Measurements from ENCODE around the gene TOMM40. TPM values are rescaled to one million over a fixed set of nuclear protein-coding genes. Genes with fewer than 3 reads are reported as not detected.
A peak's percentile ranks its signal among the peaks of the same experiment; 100 is the strongest.
"Not testable (repeated sequence)": the region's sequence is repeated elsewhere in the genome, so short reads cannot be mapped to it uniquely, and the experiment has no call there.

The TOMM40 gene
- total RNA-seq, 2 donors from 2014 or later, result 55.3 to 165 TPM

DNA sequence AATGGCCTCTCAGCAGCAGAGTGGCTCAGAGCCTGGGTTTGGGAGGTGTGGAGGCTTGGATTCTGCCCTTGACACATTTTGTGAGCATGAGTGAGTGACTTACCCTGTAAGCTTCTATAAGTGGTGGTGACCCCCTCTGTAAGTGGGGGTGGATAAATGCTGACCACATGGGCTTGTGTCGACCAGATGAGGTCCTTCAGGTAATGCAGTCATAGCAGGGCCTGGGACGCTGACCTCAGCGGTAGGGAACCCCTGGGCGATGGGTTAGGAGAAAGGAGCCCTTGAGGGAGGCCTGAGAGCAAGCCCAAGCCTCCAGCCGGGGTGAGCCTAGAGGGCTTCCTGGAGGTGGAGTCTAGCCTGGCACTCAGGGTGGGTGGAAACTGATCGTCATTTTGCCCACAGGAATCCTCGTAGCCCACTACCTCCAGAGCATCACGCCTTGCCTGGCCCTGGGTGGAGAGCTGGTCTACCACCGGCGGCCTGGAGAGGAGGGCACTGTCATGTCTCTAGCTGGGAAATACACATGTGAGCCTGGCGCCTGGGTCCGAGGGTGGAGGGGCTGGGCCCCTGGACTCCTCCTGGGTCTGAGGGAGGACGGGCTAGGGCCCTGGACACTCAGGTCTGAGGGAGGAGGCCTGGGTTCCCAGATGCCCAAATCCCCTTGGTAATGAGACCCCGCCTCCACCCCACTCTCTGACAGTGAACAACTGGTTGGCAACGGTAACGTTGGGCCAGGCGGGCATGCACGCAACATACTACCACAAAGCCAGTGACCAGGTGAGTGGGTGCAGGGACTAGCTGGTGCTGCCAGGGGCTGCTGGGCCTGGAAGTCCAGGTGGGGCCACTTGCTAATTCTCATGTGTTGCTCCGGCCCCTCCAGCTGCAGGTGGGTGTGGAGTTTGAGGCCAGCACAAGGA is 9.5 kb downstream of the TOMM40 start:
- H3K9me3 Mint-ChIP-seq, result no peaks in the 10 kb centered on the region
- H3K4me1 Mint-ChIP-seq, result peaks cover 5% of the 10 kb centered on the region
- no peak overlapping the region for H3K27ac Mint-ChIP-seq
- ATAC-seq (replicated peaks), result no peak
- no peaks in the 10 kb centered on the region for H3K27me3 Mint-ChIP-seq
- H3K4me3 Mint-ChIP-seq, result no peak overlapping the region
- peaks cover 73% of the 10 kb centered on the region for H3K36me3 Mint-ChIP-seq (ENCODE audit: low read depth)

- Mint-ChIP-seq H3K27ac (no peak overlapping the region), H3K27me3 (peaks cover 10% of the 10 kb centered on the region), H3K36me3 (ENCODE audit: low read depth) (peaks cover 47% of the 10 kb centered on the region), H3K4me3 (no peak overlapping the region), H3K4me1 (peaks cover 6% of the 10 kb centered on the region), H3K9me3 (no peaks in the 10 kb centered on the region)
- no peak for ATAC-seq (replicated peaks)
Measured at GRCh38 chr19:44903216-44903601, 12.2 kb downstream of the TOMM40 start.

- no peak overlapping the region for H3K4me3 Mint-ChIP-seq
- H3K27ac Mint-ChIP-seq, result no peak overlapping the region
- no peaks in the 10 kb centered on the region for H3K9me3 Mint-ChIP-seq
- H3K36me3 Mint-ChIP-seq (ENCODE audit: low read depth), result peaks cover 44% of the 10 kb centered on the region
- H3K27me3 Mint-ChIP-seq, result peaks cover 10% of the 10 kb centered on the region
- peaks cover 6% of the 10 kb centered on the region for H3K4me1 Mint-ChIP-seq
- peak; percentile 70 for ATAC-seq (replicated peaks)
Measured at GRCh38 chr19:44903602-44904425, 12.8 kb downstream of the TOMM40 start.

GRCh38 chr19:44904426-44904994 is 13.5 kb downstream of the TOMM40 start:
- peaks cover 6% of the 10 kb centered on the region for H3K4me1 Mint-ChIP-seq
- peaks cover 39% of the 10 kb centered on the region for H3K36me3 Mint-ChIP-seq (ENCODE audit: low read depth)
- H3K9me3 Mint-ChIP-seq, result no peaks in the 10 kb centered on the region
- no peak overlapping the region for H3K27ac Mint-ChIP-seq
- no peak overlapping the region for H3K4me3 Mint-ChIP-seq
- peaks cover 10% of the 10 kb centered on the region for H3K27me3 Mint-ChIP-seq
- ATAC-seq (replicated peaks), result no peak

DNA sequence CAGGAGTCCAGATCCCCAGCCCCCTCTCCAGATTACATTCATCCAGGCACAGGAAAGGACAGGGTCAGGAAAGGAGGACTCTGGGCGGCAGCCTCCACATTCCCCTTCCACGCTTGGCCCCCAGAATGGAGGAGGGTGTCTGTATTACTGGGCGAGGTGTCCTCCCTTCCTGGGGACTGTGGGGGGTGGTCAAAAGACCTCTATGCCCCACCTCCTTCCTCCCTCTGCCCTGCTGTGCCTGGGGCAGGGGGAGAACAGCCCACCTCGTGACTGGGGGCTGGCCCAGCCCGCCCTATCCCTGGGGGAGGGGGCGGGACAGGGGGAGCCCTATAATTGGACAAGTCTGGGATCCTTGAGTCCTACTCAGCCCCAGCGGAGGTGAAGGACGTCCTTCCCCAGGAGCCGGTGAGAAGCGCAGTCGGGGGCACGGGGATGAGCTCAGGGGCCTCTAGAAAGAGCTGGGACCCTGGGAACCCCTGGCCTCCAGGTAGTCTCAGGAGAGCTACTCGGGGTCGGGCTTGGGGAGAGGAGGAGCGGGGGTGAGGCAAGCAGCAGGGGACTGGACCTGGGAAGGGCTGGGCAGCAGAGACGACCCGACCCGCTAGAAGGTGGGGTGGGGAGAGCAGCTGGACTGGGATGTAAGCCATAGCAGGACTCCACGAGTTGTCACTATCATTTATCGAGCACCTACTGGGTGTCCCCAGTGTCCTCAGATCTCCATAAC is 14.5 kb downstream of the TOMM40 start, which contains the start of gene APOE:
Gene APOE, plus strand, starts transcription at position 360 of the 724 bp plus-strand sequence. CDS start 829 bp downstream, outside the sequence.
- peaks cover 6% of the 10 kb centered on the region for H3K4me1 Mint-ChIP-seq
- H3K9me3 Mint-ChIP-seq, result no peaks in the 10 kb centered on the region
- peaks cover 10% of the 10 kb centered on the region for H3K27me3 Mint-ChIP-seq
- H3K36me3 Mint-ChIP-seq (ENCODE audit: low read depth), result peaks cover 28% of the 10 kb centered on the region
- ATAC-seq (replicated peaks), result no peak
- no peak within 1 kb of the TSS for H3K4me3 Mint-ChIP-seq
- peak within 1 kb of the TSS; percentile 62 for H3K27ac Mint-ChIP-seq

GRCh38 chr19:44907613-44908012 is 16.6 kb downstream of the TOMM40 start:
- peaks cover 6% of the 10 kb centered on the region for H3K4me1 Mint-ChIP-seq
- no peak overlapping the region for H3K27ac Mint-ChIP-seq
- no peaks in the 10 kb centered on the region for H3K9me3 Mint-ChIP-seq

DNA sequence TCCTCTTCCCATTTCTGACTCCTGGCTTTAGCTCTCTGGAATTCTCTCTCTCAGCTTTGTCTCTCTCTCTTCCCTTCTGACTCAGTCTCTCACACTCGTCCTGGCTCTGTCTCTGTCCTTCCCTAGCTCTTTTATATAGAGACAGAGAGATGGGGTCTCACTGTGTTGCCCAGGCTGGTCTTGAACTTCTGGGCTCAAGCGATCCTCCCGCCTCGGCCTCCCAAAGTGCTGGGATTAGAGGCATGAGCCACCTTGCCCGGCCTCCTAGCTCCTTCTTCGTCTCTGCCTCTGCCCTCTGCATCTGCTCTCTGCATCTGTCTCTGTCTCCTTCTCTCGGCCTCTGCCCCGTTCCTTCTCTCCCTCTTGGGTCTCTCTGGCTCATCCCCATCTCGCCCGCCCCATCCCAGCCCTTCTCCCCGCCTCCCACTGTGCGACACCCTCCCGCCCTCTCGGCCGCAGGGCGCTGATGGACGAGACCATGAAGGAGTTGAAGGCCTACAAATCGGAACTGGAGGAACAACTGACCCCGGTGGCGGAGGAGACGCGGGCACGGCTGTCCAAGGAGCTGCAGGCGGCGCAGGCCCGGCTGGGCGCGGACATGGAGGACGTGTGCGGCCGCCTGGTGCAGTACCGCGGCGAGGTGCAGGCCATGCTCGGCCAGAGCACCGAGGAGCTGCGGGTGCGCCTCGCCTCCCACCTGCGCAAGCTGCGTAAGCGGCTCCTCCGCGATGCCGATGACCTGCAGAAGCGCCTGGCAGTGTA is 17.2 kb downstream of the TOMM40 start:
- Mint-ChIP-seq H3K36me3 (ENCODE audit: low read depth) (peaks cover 6% of the 10 kb centered on the region), H3K27ac (no peak overlapping the region), H3K9me3 (no peaks in the 10 kb centered on the region), H3K4me3 (no peak overlapping the region), H3K27me3 (peaks cover 16% of the 10 kb centered on the region), H3K4me1 (peaks cover 6% of the 10 kb centered on the region)
- no peak for ATAC-seq (replicated peaks)

More at GRCh38 chr19:44907613-44908012, 16.6 kb downstream of the TOMM40 start:
- peaks cover 11% of the 10 kb centered on the region for H3K27me3 Mint-ChIP-seq
- no peak overlapping the region for H3K4me3 Mint-ChIP-seq
- peaks cover 11% of the 10 kb centered on the region for H3K36me3 Mint-ChIP-seq (ENCODE audit: low read depth)
- no peak for ATAC-seq (replicated peaks)

DNA sequence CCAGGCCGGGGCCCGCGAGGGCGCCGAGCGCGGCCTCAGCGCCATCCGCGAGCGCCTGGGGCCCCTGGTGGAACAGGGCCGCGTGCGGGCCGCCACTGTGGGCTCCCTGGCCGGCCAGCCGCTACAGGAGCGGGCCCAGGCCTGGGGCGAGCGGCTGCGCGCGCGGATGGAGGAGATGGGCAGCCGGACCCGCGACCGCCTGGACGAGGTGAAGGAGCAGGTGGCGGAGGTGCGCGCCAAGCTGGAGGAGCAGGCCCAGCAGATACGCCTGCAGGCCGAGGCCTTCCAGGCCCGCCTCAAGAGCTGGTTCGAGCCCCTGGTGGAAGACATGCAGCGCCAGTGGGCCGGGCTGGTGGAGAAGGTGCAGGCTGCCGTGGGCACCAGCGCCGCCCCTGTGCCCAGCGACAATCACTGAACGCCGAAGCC is 17.8 kb downstream of the TOMM40 start:
- Mint-ChIP-seq H3K9me3 (no peaks in the 10 kb centered on the region), H3K27ac (no peak overlapping the region), H3K36me3 (ENCODE audit: low read depth) (peaks cover under 1% of the 10 kb centered on the region), H3K4me1 (peaks cover 6% of the 10 kb centered on the region), H3K4me3 (no peak overlapping the region), H3K27me3 (peaks cover 19% of the 10 kb centered on the region)
- no peak for ATAC-seq (replicated peaks)

DNA sequence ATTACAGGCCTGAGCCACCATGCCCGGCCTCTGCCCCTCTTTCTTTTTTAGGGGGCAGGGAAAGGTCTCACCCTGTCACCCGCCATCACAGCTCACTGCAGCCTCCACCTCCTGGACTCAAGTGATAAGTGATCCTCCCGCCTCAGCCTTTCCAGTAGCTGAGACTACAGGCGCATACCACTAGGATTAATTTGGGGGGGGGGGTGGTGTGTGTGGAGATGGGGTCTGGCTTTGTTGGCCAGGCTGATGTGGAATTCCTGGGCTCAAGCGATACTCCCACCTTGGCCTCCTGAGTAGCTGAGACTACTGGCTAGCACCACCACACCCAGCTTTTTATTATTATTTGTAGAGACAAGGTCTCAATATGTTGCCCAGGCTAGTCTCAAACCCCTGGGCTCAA is 18.7 kb downstream of the TOMM40 start:
- no peak for ATAC-seq (replicated peaks)
- Mint-ChIP-seq H3K4me3 (no peak overlapping the region), H3K27me3 (peaks cover 23% of the 10 kb centered on the region), H3K9me3 (no peaks in the 10 kb centered on the region), H3K36me3 (ENCODE audit: low read depth) (no peaks in the 10 kb centered on the region), H3K27ac (no peak overlapping the region), H3K4me1 (peaks cover 7% of the 10 kb centered on the region)

- H3K36me3 Mint-ChIP-seq (ENCODE audit: low read depth); H3K9me3 Mint-ChIP-seq: not testable (repeated sequence)
- peaks cover 19% of the 10 kb centered on the region for H3K27me3 Mint-ChIP-seq
Measured at GRCh38 chr19:44911896-44912295, 20.8 kb downstream of the TOMM40 start.

DNA sequence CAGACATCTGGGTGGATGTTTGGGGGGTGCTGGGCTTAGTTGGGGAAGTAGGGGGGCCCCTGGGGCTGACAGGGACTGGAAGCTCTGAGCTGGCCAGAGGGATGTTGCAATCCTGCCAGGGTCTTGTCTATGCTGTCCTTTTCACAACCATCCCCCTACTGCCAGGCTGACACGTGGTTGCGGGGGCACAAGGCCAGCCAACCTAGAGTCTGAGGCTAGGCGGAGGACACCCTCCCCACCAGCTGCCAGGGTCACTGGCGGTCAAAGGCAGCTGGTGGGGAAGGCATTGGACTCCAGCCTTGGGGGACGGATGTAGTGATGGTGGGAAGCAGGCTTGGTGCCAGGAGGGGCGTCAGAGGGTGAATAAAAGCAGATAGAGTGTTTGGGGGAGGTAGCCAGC is 21.8 kb downstream of the TOMM40 start:
- H3K9me3 Mint-ChIP-seq, result no peaks in the 10 kb centered on the region
- H3K36me3 Mint-ChIP-seq (ENCODE audit: low read depth), result no peaks in the 10 kb centered on the region
- ATAC-seq (replicated peaks), result no peak
- peak overlapping the region; percentile 15 for H3K27ac Mint-ChIP-seq
- peaks cover 4% of the 10 kb centered on the region for H3K4me1 Mint-ChIP-seq
- H3K4me3 Mint-ChIP-seq, result peak overlapping the region; percentile 98
- peaks cover 19% of the 10 kb centered on the region for H3K27me3 Mint-ChIP-seq

More at GRCh38 chr19:44911896-44912295, 20.8 kb downstream of the TOMM40 start:
- not testable (repeated sequence) for ATAC-seq (replicated peaks); H3K4me1 Mint-ChIP-seq; H3K4me3 Mint-ChIP-seq; H3K27ac Mint-ChIP-seq

DNA sequence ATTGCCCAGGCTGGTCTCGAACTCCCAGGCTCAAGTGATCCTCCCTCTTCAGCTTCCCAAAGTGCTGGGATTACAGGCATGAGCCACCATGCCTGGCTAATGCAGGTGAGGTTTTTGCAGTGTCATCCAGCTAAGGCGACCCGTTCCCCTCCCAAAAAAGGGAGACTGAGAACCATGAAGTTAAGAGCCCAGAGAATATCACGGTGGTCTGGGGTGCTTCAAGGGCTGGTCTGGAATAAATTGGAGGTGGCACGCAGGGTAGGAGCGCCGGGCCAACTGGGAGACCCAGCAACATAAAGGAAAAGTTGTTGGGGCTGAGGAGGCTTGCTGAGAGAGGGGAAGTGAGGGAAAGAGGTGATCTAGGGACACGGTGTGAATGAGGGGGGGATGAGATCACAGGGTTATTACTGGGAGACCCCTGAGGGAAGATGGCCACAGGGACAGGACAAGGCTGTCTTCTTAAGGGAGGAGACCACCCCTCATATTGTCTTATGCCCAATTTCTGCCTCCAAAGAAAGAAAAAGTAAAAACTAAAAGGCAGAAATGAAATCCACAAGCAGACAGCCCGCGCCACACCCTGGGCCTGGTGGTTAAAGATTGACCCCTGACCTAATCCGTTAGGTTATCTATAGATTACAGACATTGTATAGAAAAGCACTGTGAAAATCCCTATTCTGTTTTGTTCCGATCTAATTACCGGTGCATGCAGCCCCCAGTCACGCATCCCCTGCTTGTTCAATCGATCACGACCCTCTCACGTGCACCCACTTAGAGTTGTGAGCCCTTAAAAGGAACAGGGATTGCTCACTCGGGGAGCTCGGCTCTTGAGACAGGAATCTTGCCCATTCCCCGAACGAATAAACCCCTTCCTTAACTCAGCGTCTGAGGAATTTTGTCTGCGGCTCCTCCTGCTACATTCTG is 22.7 kb downstream of the TOMM40 start:
- not testable (repeated sequence) for H3K9me3 Mint-ChIP-seq; H3K4me1 Mint-ChIP-seq; ATAC-seq (replicated peaks); H3K36me3 Mint-ChIP-seq (ENCODE audit: low read depth)
- peak overlapping the region; percentile 96 for H3K27ac Mint-ChIP-seq
- peak overlapping the region; percentile 98 for H3K4me3 Mint-ChIP-seq
- H3K27me3 Mint-ChIP-seq, result peaks cover 15% of the 10 kb centered on the region

Measured in activated T-helper 17 cell treated with anti-CD3 and anti-CD28 coated beads, Interleukin-2, amount 50 U/mL, for 72 hours (primary cell).